GM12865 (cell line): ENCODE results near the gene INPP5A.

Experiments
- DNase-seq: peaks from one replicate; pipeline ENCODE4 v3.0.0; 2010; ENCODE audit warnings: low read depth
- H3K4me3 ChIP-seq: 2 replicates; pipeline ENCODE4 v1.5.1; 2011; ENCODE audit warnings: mild to moderate bottlenecking, low read depth, low read length, control low read depth
- TF ChIP-seq, protein P1 (sequence below): IDR thresholded peaks from 2 replicates; pipeline ENCODE4 v1.5.1; 2011; ENCODE audit warnings: low read length, control low read depth, low read depth, inconsistent platforms; ENCODE audit not compliant: insufficient read depth; ENCODE audit errors: missing control alignments

The INPP5A gene

DNA sequence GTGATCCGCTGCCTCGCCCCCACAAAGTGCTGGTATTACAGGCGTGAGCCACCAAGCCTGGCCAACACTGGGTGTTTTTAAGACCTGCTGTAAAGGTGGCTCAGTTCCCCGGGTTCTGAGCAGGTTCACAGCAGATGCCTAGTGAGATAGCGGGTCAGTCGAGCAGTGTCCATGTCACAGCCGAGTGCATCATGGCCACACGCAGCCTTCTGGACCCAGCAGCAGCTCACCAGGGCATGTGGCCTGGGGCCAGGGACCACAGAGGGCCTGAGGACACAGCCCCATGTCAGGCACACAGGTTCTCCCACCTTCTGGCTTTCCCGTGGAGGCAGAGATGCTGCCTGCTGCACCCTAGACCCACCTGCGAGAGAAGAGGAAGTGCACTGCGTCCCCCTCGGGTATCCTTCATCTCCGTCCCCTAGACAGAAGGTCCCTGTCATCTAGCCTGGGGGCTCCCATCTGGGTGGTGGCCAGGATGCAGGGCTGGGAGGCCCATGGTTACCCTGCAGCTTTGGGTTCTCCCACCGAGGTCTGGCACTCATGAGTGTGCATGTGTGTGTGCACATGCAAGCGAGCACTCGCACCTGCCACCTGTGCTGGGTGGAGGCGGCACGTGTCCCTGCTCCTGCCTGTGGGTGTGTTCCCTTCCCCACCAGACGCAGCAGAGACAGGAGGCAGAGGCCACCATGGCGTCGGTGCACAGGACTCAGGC is 149.8 kb downstream of the INPP5A start:
- DNase-seq, result no peak
- TF ChIP-seq, protein P1, sequence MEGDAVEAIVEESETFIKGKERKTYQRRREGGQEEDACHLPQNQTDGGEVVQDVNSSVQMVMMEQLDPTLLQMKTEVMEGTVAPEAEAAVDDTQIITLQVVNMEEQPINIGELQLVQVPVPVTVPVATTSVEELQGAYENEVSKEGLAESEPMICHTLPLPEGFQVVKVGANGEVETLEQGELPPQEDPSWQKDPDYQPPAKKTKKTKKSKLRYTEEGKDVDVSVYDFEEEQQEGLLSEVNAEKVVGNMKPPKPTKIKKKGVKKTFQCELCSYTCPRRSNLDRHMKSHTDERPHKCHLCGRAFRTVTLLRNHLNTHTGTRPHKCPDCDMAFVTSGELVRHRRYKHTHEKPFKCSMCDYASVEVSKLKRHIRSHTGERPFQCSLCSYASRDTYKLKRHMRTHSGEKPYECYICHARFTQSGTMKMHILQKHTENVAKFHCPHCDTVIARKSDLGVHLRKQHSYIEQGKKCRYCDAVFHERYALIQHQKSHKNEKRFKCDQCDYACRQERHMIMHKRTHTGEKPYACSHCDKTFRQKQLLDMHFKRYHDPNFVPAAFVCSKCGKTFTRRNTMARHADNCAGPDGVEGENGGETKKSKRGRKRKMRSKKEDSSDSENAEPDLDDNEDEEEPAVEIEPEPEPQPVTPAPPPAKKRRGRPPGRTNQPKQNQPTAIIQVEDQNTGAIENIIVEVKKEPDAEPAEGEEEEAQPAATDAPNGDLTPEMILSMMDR, result no peak

DNA sequence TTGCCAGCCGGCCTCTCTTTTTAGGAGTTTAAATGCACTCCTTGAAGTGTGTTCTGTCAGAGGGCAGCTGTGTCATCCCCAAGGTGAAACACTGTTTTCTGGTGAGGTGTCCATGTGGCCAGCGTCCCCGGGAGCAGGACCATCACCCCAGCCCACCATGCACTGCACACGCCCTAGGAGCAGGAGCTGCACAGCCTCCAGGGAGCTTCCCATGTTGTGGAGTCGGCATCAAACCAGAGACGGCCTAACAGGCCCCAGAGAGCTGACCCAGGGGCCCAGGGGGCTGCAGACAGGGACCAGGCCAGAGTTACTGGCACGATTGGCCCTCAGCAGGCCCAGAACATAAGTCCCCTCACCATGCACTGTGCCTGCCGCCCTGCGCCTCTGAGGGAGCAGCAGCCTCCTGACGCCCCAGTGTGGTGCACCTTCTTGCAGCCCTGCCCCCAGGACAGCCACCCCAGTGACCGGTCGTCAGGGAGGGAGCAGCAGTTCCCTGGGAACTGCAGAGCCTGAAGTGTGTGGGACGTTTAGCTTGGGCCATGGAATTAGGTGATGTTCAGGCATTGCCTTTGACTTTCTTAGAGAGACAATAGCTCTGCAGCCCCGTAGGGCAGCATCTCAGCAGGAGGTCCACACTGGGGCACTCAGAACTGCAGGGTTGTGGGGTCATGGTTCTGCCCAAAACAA is 150.4 kb downstream of the INPP5A start:
- DNase-seq, result no peak
- no peak overlapping the region for H3K4me3 ChIP-seq
- TF ChIP-seq, protein P1, result no peak

More for the DNA sequence above, 149.8 kb downstream of the INPP5A start:
- H3K4me3 ChIP-seq, result no peak overlapping the region

DNA sequence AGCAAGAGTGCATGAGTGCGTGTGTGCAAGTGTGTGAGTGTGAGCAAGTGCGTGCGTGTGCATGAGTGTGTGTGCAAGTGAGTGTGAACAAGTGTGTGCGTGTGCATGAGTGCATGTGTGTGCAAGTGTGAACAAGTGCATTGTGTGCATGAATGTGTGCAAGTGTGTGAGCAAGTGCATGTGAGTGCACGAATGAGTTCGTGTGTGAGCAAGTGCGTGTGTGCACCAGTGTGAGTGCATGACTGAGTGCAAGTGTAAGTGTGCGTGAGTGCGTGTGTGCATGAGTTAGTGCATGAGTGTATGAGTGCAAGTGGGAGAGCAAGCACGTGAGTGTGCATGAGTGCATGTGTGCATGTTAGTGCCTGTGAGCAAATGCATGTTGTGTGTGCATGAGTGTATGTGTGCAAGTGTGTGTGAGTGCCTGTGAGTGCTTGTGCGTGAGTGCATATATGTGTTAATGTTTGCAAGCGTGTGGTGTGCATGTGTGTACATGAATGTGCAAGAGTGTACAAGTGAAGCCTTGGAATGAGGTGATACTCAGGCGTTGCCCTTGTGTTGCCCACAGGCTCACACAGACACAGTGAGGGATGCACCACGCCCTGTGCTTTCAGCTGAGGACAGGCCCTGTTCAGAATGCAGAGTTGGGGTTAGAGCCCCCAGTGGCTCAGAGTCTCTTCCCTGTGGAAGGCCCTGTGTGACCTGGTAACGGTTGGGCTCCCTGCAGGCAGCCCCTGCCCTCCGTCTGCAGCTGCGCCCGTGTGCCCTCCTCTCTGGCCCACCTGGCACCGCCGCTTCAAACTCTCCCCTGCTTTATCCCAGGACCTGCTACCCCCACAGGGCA is 151.2 kb downstream of the INPP5A start:
- no peak overlapping the region for H3K4me3 ChIP-seq
- TF ChIP-seq, protein P1, result no peak
- DNase-seq, result no peak

DNA sequence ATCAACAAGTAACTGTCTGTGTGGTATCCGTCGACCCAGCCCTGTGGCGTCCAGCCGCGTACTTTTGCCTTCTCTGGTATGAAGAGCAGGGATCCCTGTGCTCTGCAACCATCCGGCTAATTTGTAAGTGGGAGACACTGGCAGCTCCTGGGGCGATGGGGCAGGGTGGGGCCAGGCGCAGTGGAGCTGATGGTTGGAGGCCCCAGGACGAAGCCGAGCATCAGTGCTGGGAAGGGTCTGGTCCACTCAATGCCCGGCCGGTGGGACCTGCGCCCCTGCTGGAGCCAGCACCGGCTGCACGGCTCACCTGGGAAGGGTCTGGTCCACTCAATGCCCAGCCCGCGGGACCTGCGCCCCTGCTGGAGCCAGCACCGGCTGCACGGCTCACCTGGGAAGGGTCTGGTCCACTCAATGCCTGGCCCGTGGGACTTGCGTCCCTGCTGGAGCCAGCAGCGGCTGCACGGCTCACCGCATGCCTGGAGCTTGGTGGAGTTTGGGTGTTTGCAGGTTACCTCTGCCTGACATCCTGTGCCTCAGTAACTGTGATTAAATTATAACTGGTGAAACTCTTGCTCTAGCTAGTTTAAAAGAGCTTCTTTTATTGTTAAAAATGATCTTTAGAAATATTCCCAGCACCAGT is 152.3 kb downstream of the INPP5A start:
- DNase-seq, result no peak
- TF ChIP-seq, protein P1, result no peak
- no peak overlapping the region for H3K4me3 ChIP-seq

DNA sequence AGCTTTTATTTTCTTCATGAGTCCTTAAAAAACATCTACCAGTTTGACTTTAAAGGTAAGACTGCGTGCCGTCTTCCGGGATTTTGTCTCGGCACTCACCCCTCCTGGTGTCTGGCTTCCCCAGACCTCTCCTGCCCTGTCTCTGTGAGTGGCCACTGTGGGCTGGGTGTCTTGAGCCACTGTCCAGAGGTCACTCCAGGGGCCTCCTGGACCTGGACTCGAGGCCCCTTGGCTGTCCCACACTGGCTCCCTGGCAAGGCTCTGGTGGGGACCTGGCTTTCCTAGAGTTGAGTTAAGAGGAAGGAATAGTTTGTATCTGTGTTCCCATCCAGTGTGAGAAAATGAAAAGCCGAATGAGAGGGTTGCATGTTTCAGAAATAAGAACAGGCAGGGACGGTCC is 152.8 kb downstream of the INPP5A start:
- TF ChIP-seq, protein P1, result no peak
- H3K4me3 ChIP-seq, result no peak overlapping the region
- DNase-seq, result no peak

DNA sequence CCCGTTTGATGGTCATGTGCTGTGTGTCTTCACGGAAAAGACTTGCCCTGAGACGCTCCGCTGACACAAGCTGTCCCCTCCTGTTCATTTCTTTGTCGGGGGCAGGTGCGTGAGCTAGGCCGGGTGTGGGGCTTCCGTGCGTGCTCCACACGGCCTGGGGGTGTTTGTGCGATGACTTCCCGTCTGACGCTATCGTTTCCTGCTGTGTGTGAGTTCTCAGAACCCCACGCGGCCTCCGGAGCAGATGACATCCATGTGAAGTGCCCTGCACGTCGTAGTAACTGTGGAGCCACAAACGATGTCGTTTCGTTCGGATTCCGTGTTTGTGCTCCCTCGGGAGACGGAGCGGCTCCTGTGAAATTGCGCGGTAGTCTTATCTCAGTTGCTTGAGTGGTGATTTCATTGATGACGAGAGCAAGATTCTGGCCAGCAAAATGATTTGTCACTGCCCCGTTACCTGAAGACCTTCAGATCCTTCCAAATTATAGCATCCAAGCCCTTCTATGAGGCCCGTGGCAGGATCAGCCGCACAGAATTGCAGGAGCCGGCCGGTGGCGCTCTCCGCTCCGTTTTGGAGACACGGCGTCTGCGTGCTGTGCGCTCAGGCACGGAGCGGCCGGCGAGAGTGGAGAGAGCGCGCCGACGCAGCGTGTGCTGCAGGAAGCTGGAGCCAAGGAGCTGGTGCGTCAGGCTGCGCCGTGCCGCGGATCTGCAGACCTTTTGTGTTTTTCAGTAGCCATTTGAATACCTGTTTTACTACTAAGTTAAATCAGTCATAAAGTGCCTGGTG is 153.4 kb downstream of the INPP5A start:
- no peak overlapping the region for H3K4me3 ChIP-seq
- TF ChIP-seq, protein P1, result no peak
- DNase-seq, result no peak
